ACC112 (cell line): ENCODE measurements around the gene ARHGEF40.

Experiments
- H2AFZ ChIP-seq: fragments of 200-600 bp; sonication (generic); one replicate; pipeline ENCODE4 v1.6.0; 2017; ENCODE audit warnings: antibody characterized with exemption, low read length; ENCODE audit not compliant: unreplicated experiment
- H3K27ac ChIP-seq: fragments of 200-600 bp; sonication (generic); 2 replicates; pipeline ENCODE4 v1.5.1; 2014; ENCODE audit warnings: low read depth, mild to moderate bottlenecking, antibody characterized with exemption, low read length, moderate library complexity
- H3K27me3 ChIP-seq: fragments of 200-600 bp; sonication (generic); 2 replicates; pipeline ENCODE4 v1.6.1; 2014; ENCODE audit warnings: mild to moderate bottlenecking, antibody characterized with exemption, low read length, moderate library complexity, mixed read lengths; ENCODE audit not compliant: insufficient read depth
- H3K36me3 ChIP-seq: fragments of 200-600 bp; sonication (generic); 2 replicates; pipeline ENCODE4 v1.6.1; 2016; ENCODE audit warnings: mild to moderate bottlenecking, antibody characterized with exemption, low read length, moderate library complexity, mixed read lengths; ENCODE audit not compliant: insufficient read depth
- H3K4me1 ChIP-seq: fragments of 200-600 bp; sonication (generic); one replicate; pipeline ENCODE4 v1.6.1; 2016; ENCODE audit warnings: low read length, mixed read lengths; ENCODE audit not compliant: insufficient read depth, unreplicated experiment, control insufficient read depth
- H3K4me3 ChIP-seq: fragments of 200-600 bp; sonication (generic); 2 replicates; pipeline ENCODE4 v1.5.1; 2014; ENCODE audit warnings: mild to moderate bottlenecking, low read depth, low read length
- H3K79me2 ChIP-seq: fragments of 200-600 bp; sonication (generic); one replicate; pipeline ENCODE4 v1.6.0; 2016; ENCODE audit warnings: low read length; ENCODE audit not compliant: control insufficient read depth, unreplicated experiment, insufficient read depth

Gene ARHGEF40

DNA sequence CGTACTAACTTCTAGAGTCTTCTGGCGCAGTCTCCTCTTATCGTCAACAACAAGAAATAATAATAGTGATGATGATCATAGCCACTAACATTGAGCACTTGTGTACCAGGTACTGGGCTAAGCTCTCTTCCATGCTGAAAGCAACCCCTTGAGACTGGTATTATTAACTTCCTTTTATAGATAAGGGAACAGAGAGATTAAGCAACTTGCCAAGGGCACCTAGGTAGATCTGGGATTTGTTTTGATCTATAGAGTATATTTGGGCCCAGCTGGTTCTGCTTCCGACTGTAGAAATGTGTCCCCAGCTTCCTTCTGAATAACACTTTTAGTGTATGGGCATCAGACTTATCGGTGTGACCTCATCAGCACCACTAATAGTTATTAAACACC, 29.5 kb downstream of the ARHGEF40 start:
- no peak overlapping the region for H3K27ac ChIP-seq
- H3K4me1 ChIP-seq: peaks cover 23% of the 10 kb centered on the region
- no peaks in the 10 kb centered on the region for H3K27me3 ChIP-seq
- H3K36me3 ChIP-seq: no peaks in the 10 kb centered on the region
- H3K4me3 ChIP-seq: peak overlapping the region; percentile 75; the same call in 1 of the 2 replicates
- H3K79me2 ChIP-seq: no peaks in the 10 kb centered on the region
- no peak overlapping the region for H2AFZ ChIP-seq

- Histone ChIP-seq H2AFZ (no peak within 1 kb of the TSS), H3K27ac (no peak within 1 kb of the TSS), H3K4me3 (no peak within 1 kb of the TSS), H3K36me3 (no peaks in the 10 kb centered on the region), H3K27me3 (no peaks in the 10 kb centered on the region), H3K4me1 (peaks cover 34% of the 10 kb centered on the region), H3K79me2 (no peaks in the 10 kb centered on the region)
These were observed 30.8 kb downstream of the ARHGEF40 start, which contains the start of gene TMEM253 for GRCh38 chr14:21100931-21101330. TSS of gene TMEM253 (plus strand) at chr14:21101066. CDS start at chr14:21101344, 278 bp downstream.

GRCh38 chr14:21101802-21102413, 31.8 kb downstream of the ARHGEF40 start:
- Histone ChIP-seq H3K36me3 (no peaks in the 10 kb centered on the region), H3K4me1 (peaks cover 44% of the 10 kb centered on the region), H3K4me3 (peak overlapping the region; percentile 82; the same call in 1 of the 2 replicates), H3K27me3 (no peaks in the 10 kb centered on the region), H2AFZ (no peak overlapping the region), H3K27ac (no peak overlapping the region), H3K79me2 (no peaks in the 10 kb centered on the region)

GRCh38 chr14:21102521-21103410, 32.7 kb downstream of the ARHGEF40 start:
- H3K27ac ChIP-seq: no peak overlapping the region
- peak overlapping the region; percentile 48 for H2AFZ ChIP-seq
- peaks cover 51% of the 10 kb centered on the region for H3K4me1 ChIP-seq
- H3K4me3 ChIP-seq: peak overlapping the region; percentile 82
- no peaks in the 10 kb centered on the region for H3K36me3 ChIP-seq
- H3K27me3 ChIP-seq: no peaks in the 10 kb centered on the region
- no peaks in the 10 kb centered on the region for H3K79me2 ChIP-seq

DNA sequence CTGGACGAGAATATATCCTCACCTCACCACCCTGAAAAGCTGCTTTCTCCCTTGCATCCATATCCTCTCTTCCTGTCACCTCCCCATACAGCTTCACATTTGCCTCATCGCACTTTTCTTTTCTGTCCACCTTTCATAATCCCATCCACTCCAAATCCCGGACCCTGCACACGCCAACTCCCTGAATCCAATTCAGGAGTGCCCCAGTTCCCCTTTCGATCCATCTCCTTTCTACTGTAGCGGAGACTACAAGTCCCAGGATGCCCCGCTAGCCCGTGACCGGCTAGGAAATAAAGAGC, 33.3 kb downstream of the ARHGEF40 start:
- Histone ChIP-seq H3K27me3 (no peaks in the 10 kb centered on the region), H3K4me1 (peaks cover 54% of the 10 kb centered on the region), H3K27ac (peak overlapping the region; percentile 92), H2AFZ (peak overlapping the region; percentile 48), H3K36me3 (no peaks in the 10 kb centered on the region), H3K4me3 (peak overlapping the region; percentile 82), H3K79me2 (no peaks in the 10 kb centered on the region)

- Histone ChIP-seq H3K27ac (peak overlapping the region; percentile 92), H3K4me3 (peak overlapping the region; percentile 82), H3K79me2 (no peaks in the 10 kb centered on the region), H3K27me3 (no peaks in the 10 kb centered on the region), H2AFZ (peak overlapping the region; percentile 87), H3K36me3 (no peaks in the 10 kb centered on the region), H3K4me1 (peaks cover 54% of the 10 kb centered on the region)
These were observed 33.8 kb downstream of the ARHGEF40 start for GRCh38 chr14:21103710-21104447.

DNA sequence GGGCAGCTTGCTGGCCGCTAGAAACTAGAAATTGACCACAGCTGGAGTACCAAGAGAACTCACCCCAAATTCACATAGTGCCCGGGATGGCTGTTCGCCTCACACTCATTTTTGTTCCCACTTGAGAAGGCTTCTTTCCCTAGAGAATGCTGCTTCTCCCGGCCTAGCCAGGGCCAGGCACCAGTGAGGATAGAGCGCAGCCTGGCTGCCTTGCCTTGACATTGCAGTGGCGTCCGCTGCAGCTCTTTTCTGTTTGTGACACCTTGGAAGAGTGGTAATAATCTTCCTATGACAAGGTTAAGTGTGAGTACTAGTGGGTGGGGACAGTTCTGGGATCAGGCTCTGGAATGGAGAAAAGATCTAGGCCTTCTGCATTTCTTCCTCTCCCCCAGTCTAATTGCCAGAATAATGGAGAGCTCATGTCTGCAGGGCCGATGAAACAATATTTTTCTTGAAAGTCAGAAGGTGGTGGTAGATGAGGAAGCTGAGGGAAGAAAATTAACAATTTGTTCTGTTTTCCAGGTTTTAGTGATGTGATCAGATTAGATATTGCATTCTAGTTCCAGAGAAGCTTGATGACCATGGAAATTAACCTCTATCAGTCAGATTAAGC, 34.5 kb downstream of the ARHGEF40 start:
- Histone ChIP-seq H3K4me1 (peaks cover 50% of the 10 kb centered on the region), H3K79me2 (no peaks in the 10 kb centered on the region), H3K36me3 (no peaks in the 10 kb centered on the region), H2AFZ (peak overlapping the region; percentile 87), H3K4me3 (peak overlapping the region; percentile 82), H3K27me3 (no peaks in the 10 kb centered on the region), H3K27ac (peak overlapping the region; percentile 92)

- no peaks in the 10 kb centered on the region for H3K79me2 ChIP-seq
- H2AFZ ChIP-seq: no peak overlapping the region
- H3K4me1 ChIP-seq: peaks cover 47% of the 10 kb centered on the region
- H3K27ac ChIP-seq: peak overlapping the region; percentile 92; the same call in 1 of the 2 replicates
- H3K36me3 ChIP-seq: no peaks in the 10 kb centered on the region
- H3K4me3 ChIP-seq: no peak overlapping the region; the same call in 1 of the 2 replicates
- H3K27me3 ChIP-seq: no peaks in the 10 kb centered on the region
These were observed 35.0 kb downstream of the ARHGEF40 start for GRCh38 chr14:21105095-21105494.

GRCh38 chr14:21106176-21106497, 36.0 kb downstream of the ARHGEF40 start:
- Histone ChIP-seq H3K27me3 (no peaks in the 10 kb centered on the region; the same call in 1 of the 2 replicates), H2AFZ (peak overlapping the region; percentile 83), H3K27ac (peak overlapping the region; percentile 91), H3K36me3 (no peaks in the 10 kb centered on the region), H3K4me3 (peak overlapping the region; percentile 28), H3K4me1 (peaks cover 47% of the 10 kb centered on the region), H3K79me2 (no peaks in the 10 kb centered on the region)

GRCh38 chr14:21106498-21107282, 36.6 kb downstream of the ARHGEF40 start:
- Histone ChIP-seq H3K79me2 (no peaks in the 10 kb centered on the region), H3K36me3 (no peaks in the 10 kb centered on the region), H2AFZ (peak overlapping the region; percentile 83), H3K4me1 (peaks cover 47% of the 10 kb centered on the region), H3K27me3 (no peaks in the 10 kb centered on the region; the same call in 1 of the 2 replicates), H3K27ac (peak overlapping the region; percentile 91), H3K4me3 (peak overlapping the region; percentile 28)
